ENCODE data around the gene ACAT1. TPM values are rescaled to one million over a fixed set of nuclear protein-coding genes. Genes with fewer than 3 reads are reported as not detected.
"Not testable (repeated sequence)": the region's sequence is repeated elsewhere in the genome, so short reads cannot be mapped to it uniquely, and the experiment has no call there.

The ACAT1 gene
- 373 TPM for total RNA-seq

DNA sequence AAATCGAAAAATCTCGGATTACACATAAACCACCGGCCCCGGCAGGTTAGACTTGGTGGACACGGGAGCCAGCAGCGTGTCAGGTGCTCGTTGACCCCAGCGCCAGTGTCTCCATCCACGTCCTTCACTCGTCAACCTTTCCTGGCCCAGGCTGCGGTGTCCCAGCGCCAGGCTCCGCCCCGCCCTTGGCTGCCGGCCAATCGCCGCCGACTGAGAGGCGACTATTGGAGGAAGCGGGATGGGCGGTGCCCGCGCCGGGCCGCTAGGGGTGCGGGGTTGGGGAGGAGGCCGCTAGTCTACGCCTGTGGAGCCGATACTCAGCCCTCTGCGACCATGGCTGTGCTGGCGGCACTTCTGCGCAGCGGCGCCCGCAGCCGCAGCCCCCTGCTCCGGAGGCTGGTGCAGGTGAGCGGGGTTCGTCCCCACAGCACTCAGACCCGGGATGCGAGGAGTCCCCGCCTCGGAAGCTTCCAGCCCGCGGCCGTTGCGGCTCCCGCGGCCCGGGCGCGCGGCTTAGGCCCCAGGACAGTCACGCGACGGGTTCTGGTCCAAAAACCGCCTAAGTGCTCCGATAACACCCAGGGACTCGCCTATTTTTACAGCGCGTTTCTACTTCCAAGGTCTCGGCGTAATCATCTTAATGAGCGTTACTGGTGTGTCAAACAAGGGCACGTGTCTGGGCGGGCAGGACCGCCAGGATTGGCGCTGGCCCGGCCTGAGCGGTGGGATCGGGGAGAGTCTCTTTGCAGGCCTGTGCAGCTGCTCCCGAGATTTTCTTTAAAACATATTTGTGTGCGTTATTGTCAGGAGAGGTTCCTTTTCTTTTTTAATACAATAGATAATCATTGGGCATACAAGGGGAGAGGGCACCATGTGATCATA, at the start of gene ACAT1:
ACAT1 (plus strand) TSS at position 294 of the 882 bp plus-strand sequence; CDS start at position 334, 40 bp downstream.
- DNase-seq (ENCODE audit: low spot score) (peak; percentile 100), ATAC-seq (peak; percentile 86)

DNA sequence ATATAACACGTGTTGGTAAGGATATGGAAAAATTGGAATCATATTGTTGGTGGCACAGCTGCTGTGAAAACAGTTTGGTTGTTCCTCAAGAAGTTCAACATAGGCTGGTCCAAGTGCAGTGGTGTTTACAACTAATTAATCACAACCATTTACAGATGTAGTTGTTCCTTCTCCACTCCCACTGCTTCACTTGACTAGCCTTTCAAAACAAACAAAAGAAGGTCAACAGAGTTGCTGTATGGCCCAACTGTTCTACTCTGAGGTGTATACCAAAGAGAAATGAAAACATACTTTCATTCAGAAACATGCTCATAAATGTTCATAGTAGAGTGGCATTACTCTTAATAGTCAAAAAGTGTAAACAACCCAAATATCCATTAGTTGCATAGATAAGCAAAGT, 36.6 kb upstream of the ACAT1 start:
- ATAC-seq (peak; percentile 23), DNase-seq (ENCODE audit: low spot score) (no peak)

- DNase-seq (ENCODE audit: low spot score) (no peak), ATAC-seq (no peak)
Observed at GRCh38 chr11:108085672-108086071, 35.7 kb upstream of the ACAT1 start.

GRCh38 chr11:108092134-108092533, 29.2 kb upstream of the ACAT1 start:
- no peak for ATAC-seq
- no peak for DNase-seq (ENCODE audit: low spot score)

DNA sequence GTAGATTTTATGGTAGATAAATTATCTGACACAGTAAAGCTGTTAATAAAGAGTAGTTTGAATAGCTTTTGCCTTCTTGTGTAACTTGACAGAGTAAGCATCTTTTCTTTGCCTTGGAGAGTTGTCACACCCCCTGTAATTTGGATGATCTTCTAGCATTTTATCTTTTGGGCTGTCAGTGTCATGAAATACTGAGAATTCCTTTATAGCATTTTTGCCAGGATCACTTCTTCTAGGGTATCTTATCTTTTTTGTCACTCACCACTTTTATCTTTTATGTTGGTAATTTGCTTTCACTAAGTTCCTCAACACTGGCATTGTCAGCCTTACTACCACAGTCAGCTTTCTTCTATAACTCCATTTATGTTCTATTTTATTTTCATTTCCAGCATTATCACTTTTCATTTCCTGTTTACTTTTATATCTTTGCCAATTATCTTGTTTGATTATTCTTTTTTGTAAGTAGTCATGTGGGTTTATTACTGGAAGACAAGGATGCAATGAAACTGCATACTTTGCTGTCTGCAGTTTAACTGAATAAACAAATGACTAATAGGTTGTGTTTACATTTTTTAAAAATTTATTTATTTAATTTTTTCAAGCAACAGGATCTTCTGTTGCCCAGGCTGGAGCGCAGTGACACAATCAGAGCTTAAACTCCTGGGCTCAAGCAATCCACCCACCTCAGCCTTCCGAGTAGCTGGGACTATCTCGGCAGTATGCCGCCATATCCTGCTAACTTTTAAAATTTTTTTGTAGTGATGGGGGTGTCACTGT, 28.1 kb upstream of the ACAT1 start:
- ATAC-seq = peak; percentile 23
- no peak for DNase-seq (ENCODE audit: low spot score)

- no peak for DNase-seq (ENCODE audit: low spot score)
- ATAC-seq = no peak
Observed at GRCh38 chr11:108097179-108097578, 24.2 kb upstream of the ACAT1 start.

GRCh38 chr11:108101090-108101775, 20.1 kb upstream of the ACAT1 start:
- ATAC-seq (no peak), DNase-seq (ENCODE audit: low spot score) (no peak)

GRCh38 chr11:108111126-108111525, 10.2 kb upstream of the ACAT1 start:
- DNase-seq (ENCODE audit: low spot score) (no peak), ATAC-seq (no peak)

- DNase-seq (ENCODE audit: low spot score) (no peak), ATAC-seq (no peak)
Observed at GRCh38 chr11:108112057-108112456, 9.3 kb upstream of the ACAT1 start.

- ATAC-seq = peak; percentile 85
- peak; percentile 96 for DNase-seq (ENCODE audit: low spot score)
Observed at GRCh38 chr11:108115500-108116140, 5.7 kb upstream of the ACAT1 start.

- DNase-seq (ENCODE audit: low spot score) (no peak), ATAC-seq (no peak)
Observed at GRCh38 chr11:108117746-108118371, 3.5 kb upstream of the ACAT1 start.

DNA sequence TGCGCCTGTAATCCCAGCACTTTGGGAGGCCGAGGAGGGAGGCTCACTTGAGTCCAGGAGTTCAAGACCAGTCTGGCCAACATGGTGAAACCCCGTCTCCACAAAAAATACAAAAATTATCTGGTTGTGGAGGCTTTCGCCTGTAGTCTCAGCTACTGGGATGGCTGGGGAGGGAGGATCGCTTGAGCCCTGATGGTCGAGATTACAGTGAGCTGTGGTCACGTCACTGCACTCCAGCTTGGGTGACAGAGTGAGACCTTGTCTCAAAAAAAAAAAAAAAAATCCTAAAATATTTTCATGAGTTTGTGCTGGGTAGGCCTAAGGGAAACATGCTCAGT, 462 bp upstream of the ACAT1 start:
- DNase-seq (ENCODE audit: low spot score); ATAC-seq: not testable (repeated sequence)

GRCh38 chr11:108122166-108122628, 830 bp downstream of the ACAT1 start:
- peak; percentile 48 for ATAC-seq
- peak; percentile 62 for DNase-seq (ENCODE audit: low spot score)

- DNase-seq (ENCODE audit: low spot score) = no peak
- no peak for ATAC-seq
Observed at GRCh38 chr11:108125096-108125495, 3.7 kb downstream of the ACAT1 start.

GRCh38 chr11:108128772-108129171, 7.4 kb downstream of the ACAT1 start:
- ATAC-seq = no peak

GRCh38 chr11:108131993-108132392, 10.6 kb downstream of the ACAT1 start:
- no peak for ATAC-seq
- DNase-seq (ENCODE audit: low spot score) = no peak

More at GRCh38 chr11:108128772-108129171, 7.4 kb downstream of the ACAT1 start:
- no peak for DNase-seq (ENCODE audit: low spot score)

GRCh38 chr11:108132993-108133538, 11.7 kb downstream of the ACAT1 start:
- not testable (repeated sequence) for DNase-seq (ENCODE audit: low spot score); ATAC-seq

DNA sequence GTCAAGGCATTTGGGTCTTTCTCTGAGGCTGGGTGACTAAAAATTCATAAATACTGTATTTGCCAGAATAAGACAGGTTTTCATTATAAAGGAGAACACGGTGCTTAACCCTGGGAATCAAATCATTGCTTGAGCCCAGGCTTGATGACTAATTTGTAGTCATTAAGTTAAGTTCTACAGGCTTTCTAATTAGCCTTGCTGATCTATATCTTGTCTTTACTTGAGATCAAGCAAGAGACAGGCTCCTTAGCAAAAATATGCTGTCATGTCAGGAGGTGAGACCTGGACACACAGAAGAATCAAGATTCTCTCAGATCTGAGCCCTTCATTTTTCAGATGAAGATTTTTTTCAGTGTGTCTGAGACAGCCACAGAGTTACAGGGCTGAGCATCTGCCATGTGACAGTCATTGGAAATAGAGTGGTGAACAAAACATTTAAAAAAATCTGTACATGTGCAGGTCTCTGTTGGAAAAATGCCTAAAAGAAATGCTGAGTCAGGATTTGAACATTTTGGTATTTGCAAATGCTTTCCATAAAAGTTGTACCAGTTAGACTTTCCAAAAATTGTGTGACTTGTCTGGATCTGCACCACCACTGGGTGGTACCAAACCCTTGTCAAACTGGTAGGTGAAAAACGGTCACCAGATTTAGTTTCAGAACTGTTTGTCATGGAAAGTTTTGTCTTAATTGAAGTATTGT, 14.6 kb downstream of the ACAT1 start:
- ATAC-seq (peak; percentile 62), DNase-seq (ENCODE audit: low spot score) (no peak)

DNA sequence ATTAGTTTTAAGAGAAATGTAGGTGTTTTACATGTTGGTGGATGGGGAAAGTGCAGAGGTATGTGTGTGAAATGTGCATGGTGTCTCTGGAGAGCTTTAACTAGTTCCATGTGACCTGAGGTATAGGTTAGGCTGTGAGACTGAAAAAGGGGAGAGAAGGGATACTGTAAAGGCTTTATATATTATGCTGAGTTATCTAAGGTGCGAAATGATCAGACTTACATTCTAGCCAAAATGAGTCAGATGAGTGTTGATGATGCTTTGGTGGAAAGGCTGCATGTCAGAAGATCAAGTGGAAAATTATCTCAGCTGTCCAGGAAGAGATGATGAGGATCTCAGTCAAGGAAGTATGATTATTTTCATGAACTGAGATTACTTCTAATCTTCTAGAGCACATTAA, 15.8 kb downstream of the ACAT1 start:
- DNase-seq (ENCODE audit: low spot score) (no peak), ATAC-seq (no peak)
